Measurements from ENCODE around the gene ZFAND2A.

- no peak for TF ChIP-seq POLR2A (IDR thresholded peaks at IDR 0.05)
- TF ChIP-seq CTCF (IDR thresholded peaks at IDR 0.05), result no peak
These were observed 46.5 kb downstream of the ZFAND2A start for GRCh38 chr7:1113548-1113885.

All from right lobe of liver (tissue), 4 donors.